ENCODE measurements around the gene EDC4.

The EDC4 gene

DNA sequence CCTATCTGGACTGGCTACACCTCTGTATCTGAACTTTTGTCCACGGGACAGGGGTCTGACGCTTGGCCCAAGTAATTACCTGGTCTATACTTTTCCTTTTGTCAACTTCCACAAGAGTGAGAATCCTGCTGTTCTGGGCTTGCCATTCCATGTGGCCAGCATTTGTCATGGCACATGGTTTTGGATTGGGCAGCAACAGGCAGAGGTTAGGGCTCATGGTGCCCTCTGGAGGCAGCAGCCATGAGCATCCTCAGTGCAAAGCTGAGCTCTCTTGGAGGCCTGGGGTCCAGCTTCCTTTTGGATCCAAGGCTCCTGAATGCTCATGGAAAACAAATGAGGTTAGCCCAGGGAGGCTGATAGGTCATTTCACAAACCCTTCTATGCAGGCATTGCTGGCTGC, 7.5 kb upstream of the EDC4 start:
- Histone ChIP-seq H3K36me3 (ENCODE audit: control insufficient read depth in 2 of 2, insufficient read depth in 2 of 2, low read length in 2 of 2) (peaks cover 8 to 26% of the 10 kb centered on the region in 2 donors), H3K27ac (ENCODE audit: low read length) (no peak overlapping the region), H3K9me3 (ENCODE audit: control insufficient read depth in 2 of 2, low read length in 2 of 2) (no peaks in the 10 kb centered on the region), H3K9ac (ENCODE audit: low read length in 2 of 2) (no peak overlapping the region), H3K27me3 (ENCODE audit: control insufficient read depth in 1 of 2, insufficient read depth in 2 of 2, low read length in 2 of 2) (no peaks in the 10 kb centered on the region), H3K4me1 (ENCODE audit: control insufficient read depth, insufficient read depth, low read length) (peaks cover 32% of the 10 kb centered on the region), H3K4me3 (ENCODE audit: low read length in 2 of 2) (no peak overlapping the region)

DNA sequence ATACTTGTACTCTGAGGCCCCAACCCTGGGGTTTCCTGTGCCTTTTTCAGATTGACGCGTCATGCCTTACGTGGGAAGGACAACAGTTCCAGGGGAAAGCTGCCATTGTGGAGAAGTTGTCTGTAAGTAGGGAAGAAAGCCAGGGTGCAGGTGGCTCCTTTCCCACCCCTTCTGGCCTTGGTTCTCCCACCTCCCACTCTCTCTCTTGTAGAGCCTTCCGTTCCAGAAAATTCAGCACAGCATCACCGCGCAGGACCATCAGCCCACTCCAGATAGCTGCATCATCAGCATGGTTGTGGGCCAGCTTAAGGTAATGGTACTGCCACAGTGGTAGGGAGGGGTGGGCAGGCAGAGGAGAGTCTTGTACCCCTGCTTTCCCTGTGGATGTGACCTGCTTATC, 4.6 kb upstream of the EDC4 start:
- Histone ChIP-seq H3K36me3 (ENCODE audit: control insufficient read depth in 2 of 2, insufficient read depth in 2 of 2, low read length in 2 of 2) (peaks cover 8 to 30% of the 10 kb centered on the region in 2 donors), H3K27ac (ENCODE audit: low read length) (no peak overlapping the region)

DNA sequence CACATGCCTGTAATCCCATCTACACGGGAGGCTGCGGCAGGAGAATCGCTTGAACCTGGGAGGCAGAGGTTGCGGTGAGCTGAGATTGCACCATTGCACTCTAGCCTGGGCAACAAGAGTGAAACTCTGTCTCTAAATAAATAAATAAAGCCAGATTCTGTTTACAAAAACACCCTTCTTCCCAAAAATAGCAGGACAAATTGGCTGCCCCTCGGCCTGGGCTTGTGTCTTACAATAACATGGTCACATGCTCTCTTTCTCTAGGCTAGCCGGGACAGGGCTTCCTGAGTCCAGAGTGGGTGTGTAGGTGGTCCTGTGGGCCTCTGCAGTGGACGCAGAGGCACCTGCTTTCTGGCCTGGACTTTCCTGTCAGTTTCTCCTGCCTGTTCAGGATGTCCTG, 3.2 kb upstream of the EDC4 start:
- Histone ChIP-seq H3K4me1 (ENCODE audit: control insufficient read depth, insufficient read depth, low read length) (peaks cover 20% of the 10 kb centered on the region), H3K27me3 (ENCODE audit: control insufficient read depth in 1 of 2, insufficient read depth in 2 of 2, low read length in 2 of 2) (no peaks in the 10 kb centered on the region), H3K9me3 (ENCODE audit: control insufficient read depth in 2 of 2, low read length in 2 of 2) (no peaks in the 10 kb centered on the region), H3K27ac (ENCODE audit: low read length) (no peak overlapping the region), H3K9ac (ENCODE audit: low read length in 2 of 2) (no peak overlapping the region), H3K36me3 (ENCODE audit: control insufficient read depth in 2 of 2, insufficient read depth in 2 of 2, low read length in 2 of 2) (peaks cover 8 to 30% of the 10 kb centered on the region in 2 donors), H3K4me3 (ENCODE audit: low read length in 2 of 2) (no peak overlapping the region)

More for the DNA sequence above, 4.6 kb upstream of the EDC4 start:
- Histone ChIP-seq H3K4me3 (ENCODE audit: low read length in 2 of 2) (no peak overlapping the region), H3K4me1 (ENCODE audit: control insufficient read depth, insufficient read depth, low read length) (peaks cover 19% of the 10 kb centered on the region), H3K27me3 (ENCODE audit: control insufficient read depth in 1 of 2, insufficient read depth in 2 of 2, low read length in 2 of 2) (no peaks in the 10 kb centered on the region), H3K9me3 (ENCODE audit: control insufficient read depth in 2 of 2, low read length in 2 of 2) (no peaks in the 10 kb centered on the region), H3K9ac (ENCODE audit: low read length in 2 of 2) (no peak overlapping the region)

GRCh38 chr16:67871256-67871655, 1.6 kb upstream of the EDC4 start:
- Histone ChIP-seq H3K9ac (ENCODE audit: low read length in 2 of 2) (no peak overlapping the region), H3K27ac (ENCODE audit: low read length) (no peak overlapping the region), H3K4me3 (ENCODE audit: low read length in 2 of 2) (no peak overlapping the region), H3K4me1 (ENCODE audit: control insufficient read depth, insufficient read depth, low read length) (peaks cover 29% of the 10 kb centered on the region), H3K9me3 (ENCODE audit: control insufficient read depth in 2 of 2, low read length in 2 of 2) (no peaks in the 10 kb centered on the region), H3K27me3 (ENCODE audit: control insufficient read depth in 1 of 2, insufficient read depth in 2 of 2, low read length in 2 of 2) (no peaks in the 10 kb centered on the region), H3K36me3 (ENCODE audit: control insufficient read depth in 2 of 2, insufficient read depth in 2 of 2, low read length in 2 of 2) (peaks cover 8 to 28% of the 10 kb centered on the region in 2 donors)

DNA sequence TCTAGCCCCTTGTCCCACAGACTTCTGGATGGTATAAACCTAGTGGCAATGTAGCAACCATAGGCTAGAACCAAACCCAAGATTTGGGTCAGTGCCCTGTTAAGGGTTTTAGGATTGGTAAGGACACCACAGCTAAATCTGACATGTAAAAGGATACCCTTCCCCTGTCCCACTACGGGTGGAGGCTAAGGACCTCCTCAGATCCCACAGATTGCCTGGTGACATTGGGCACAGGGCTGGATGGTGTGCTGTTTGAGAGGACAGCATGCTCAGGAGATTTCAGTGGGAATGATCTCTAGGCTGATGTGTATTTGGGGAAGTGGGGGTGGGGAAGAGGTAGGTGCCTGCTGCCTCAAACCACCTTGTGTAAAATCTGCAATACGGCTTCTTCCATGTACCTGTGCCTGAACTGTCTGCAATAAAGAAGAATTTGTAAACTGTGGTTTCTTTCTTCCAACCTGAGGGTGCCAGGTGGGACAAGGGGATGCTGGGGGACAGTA, 671 bp upstream of the EDC4 start:
- peaks cover 17 to 37% of the 10 kb centered on the region in 2 donors for H3K36me3 ChIP-seq (ENCODE audit: control insufficient read depth in 2 of 2, insufficient read depth in 2 of 2, low read length in 2 of 2)
- H3K9ac ChIP-seq (ENCODE audit: low read length in 2 of 2): peak overlapping the region; percentile 90 to 92
- peak overlapping the region; percentile 70 for H3K27ac ChIP-seq (ENCODE audit: low read length)
- no peaks in the 10 kb centered on the region for H3K9me3 ChIP-seq (ENCODE audit: control insufficient read depth in 2 of 2, low read length in 2 of 2)
- H3K4me3 ChIP-seq (ENCODE audit: low read length in 2 of 2): peak overlapping the region; percentile 83 to 93
- no peaks in the 10 kb centered on the region for H3K27me3 ChIP-seq (ENCODE audit: control insufficient read depth in 1 of 2, insufficient read depth in 2 of 2, low read length in 2 of 2)
- peaks cover 29% of the 10 kb centered on the region for H3K4me1 ChIP-seq (ENCODE audit: control insufficient read depth, insufficient read depth, low read length)

DNA sequence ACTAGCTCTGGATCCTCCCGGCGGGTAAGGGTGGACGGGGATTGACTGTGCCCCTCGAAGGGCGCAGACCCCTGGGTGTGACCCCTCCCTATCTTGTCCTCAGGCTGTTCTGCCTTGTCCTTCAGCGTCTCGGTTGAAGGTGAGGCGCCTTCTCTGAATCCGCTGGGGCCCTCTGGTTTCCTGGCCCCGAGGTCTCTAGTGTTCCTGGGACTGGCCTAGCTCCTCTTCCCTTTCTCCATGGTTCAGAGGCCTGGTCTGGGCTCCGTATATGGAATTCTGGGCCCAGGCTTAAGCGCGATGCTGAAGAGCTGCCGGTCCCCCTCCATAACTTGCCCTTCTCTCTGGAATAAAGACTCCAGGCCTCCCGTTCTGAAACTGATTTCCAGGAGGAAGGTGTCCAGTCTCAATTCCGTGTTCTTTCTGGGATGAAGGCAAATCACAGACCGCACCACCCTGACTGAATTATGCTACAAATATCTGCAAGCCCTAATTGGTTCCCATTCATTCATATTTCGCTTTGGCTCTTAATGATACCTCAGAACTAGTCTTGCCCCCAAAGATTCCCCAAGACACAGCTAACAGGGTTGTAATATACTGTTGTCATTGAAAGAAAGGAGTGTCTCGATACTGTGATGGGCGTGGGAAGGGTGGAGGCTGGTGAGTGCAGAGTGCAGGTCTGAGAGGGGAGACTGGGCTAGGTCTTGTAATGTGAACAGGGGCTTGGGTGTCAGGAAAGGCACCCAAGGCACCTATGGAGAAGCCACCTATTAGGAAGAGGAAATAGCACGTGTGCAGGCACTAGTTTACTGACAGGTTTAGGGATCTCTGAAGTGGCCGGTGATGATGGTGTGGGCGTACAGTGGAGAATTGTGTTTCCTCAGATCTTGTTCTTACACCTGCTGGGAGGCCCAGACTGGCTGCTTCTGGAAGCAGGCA, 851 bp downstream of the EDC4 start:
- Histone ChIP-seq H3K9ac (ENCODE audit: low read length in 2 of 2) (peak overlapping the region; percentile 90 to 92), H3K9me3 (ENCODE audit: control insufficient read depth in 2 of 2, low read length in 2 of 2) (no peaks in the 10 kb centered on the region), H3K36me3 (ENCODE audit: control insufficient read depth in 2 of 2, insufficient read depth in 2 of 2, low read length in 2 of 2) (peaks cover 32 to 39% of the 10 kb centered on the region in 2 donors), H3K27ac (ENCODE audit: low read length) (peak overlapping the region; percentile 70), H3K4me1 (ENCODE audit: control insufficient read depth, insufficient read depth, low read length) (peaks cover 29% of the 10 kb centered on the region), H3K4me3 (ENCODE audit: low read length in 2 of 2) (peak overlapping the region; percentile 83 to 93), H3K27me3 (ENCODE audit: control insufficient read depth in 1 of 2, insufficient read depth in 2 of 2, low read length in 2 of 2) (no peaks in the 10 kb centered on the region)

- Histone ChIP-seq H3K9me3 (ENCODE audit: control insufficient read depth in 2 of 2, low read length in 2 of 2) (no peaks in the 10 kb centered on the region), H3K4me1 (ENCODE audit: control insufficient read depth, insufficient read depth, low read length) (peaks cover 29% of the 10 kb centered on the region), H3K4me3 (ENCODE audit: low read length in 2 of 2) (peak overlapping the region; percentile 83 to 93), H3K27me3 (ENCODE audit: control insufficient read depth in 1 of 2, insufficient read depth in 2 of 2, low read length in 2 of 2) (no peaks in the 10 kb centered on the region), H3K27ac (ENCODE audit: low read length) (no peak overlapping the region), H3K36me3 (ENCODE audit: control insufficient read depth in 2 of 2, insufficient read depth in 2 of 2, low read length in 2 of 2) (peaks cover 39 to 43% of the 10 kb centered on the region in 2 donors), H3K9ac (ENCODE audit: low read length in 2 of 2) (peak overlapping the region; percentile 90 to 92)
Observed at GRCh38 chr16:67874372-67874771, 1.5 kb downstream of the EDC4 start.

- H3K4me1 ChIP-seq (ENCODE audit: control insufficient read depth, insufficient read depth, low read length): peaks cover 29% of the 10 kb centered on the region
- no peaks in the 10 kb centered on the region for H3K9me3 ChIP-seq (ENCODE audit: control insufficient read depth in 2 of 2, low read length in 2 of 2)
- no peaks in the 10 kb centered on the region for H3K27me3 ChIP-seq (ENCODE audit: control insufficient read depth in 1 of 2, insufficient read depth in 2 of 2, low read length in 2 of 2)
- peaks cover 58 to 63% of the 10 kb centered on the region in 2 donors for H3K36me3 ChIP-seq (ENCODE audit: control insufficient read depth in 2 of 2, insufficient read depth in 2 of 2, low read length in 2 of 2)
- no peak overlapping the region for H3K4me3 ChIP-seq (ENCODE audit: low read length in 2 of 2)
- no peak overlapping the region for H3K27ac ChIP-seq (ENCODE audit: low read length)
- H3K9ac ChIP-seq (ENCODE audit: low read length in 2 of 2): no peak overlapping the region
Observed at GRCh38 chr16:67877064-67877463, 4.2 kb downstream of the EDC4 start.

- Histone ChIP-seq H3K36me3 (ENCODE audit: control insufficient read depth in 2 of 2, insufficient read depth in 2 of 2, low read length in 2 of 2) (peaks cover 70 to 75% of the 10 kb centered on the region in 2 donors), H3K4me3 (ENCODE audit: low read length in 2 of 2) (no peak overlapping the region), H3K27ac (ENCODE audit: low read length) (no peak overlapping the region), H3K9me3 (ENCODE audit: control insufficient read depth in 2 of 2, low read length in 2 of 2) (no peaks in the 10 kb centered on the region), H3K27me3 (ENCODE audit: control insufficient read depth in 1 of 2, insufficient read depth in 2 of 2, low read length in 2 of 2) (no peaks in the 10 kb centered on the region), H3K9ac (ENCODE audit: low read length in 2 of 2) (no peak overlapping the region), H3K4me1 (ENCODE audit: control insufficient read depth, insufficient read depth, low read length) (peaks cover 24% of the 10 kb centered on the region)
Observed at GRCh38 chr16:67878232-67878631, 5.4 kb downstream of the EDC4 start.

DNA sequence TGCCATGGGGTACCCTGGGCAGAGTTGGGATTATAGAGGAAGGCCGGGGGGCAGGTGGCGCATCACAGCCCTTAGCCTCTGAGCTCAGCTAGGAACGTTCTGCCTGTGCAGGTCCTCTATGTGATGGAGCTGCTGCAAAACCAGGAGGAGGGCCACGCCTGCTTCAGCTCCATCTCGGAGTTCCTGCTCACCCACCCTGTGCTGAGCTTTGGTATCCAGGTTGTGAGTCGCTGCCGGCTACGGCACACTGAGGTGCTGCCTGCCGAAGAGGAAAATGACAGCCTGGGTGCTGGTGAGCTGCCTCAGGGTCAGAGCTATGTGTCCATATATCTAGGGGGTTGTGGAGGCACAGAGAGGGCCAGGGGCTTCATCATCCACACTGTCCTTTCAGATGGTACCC, 6.0 kb downstream of the EDC4 start:
- Histone ChIP-seq H3K9me3 (ENCODE audit: control insufficient read depth in 2 of 2, low read length in 2 of 2) (no peaks in the 10 kb centered on the region), H3K27me3 (ENCODE audit: control insufficient read depth in 1 of 2, insufficient read depth in 2 of 2, low read length in 2 of 2) (no peaks in the 10 kb centered on the region), H3K27ac (ENCODE audit: low read length) (no peak overlapping the region), H3K36me3 (ENCODE audit: control insufficient read depth in 2 of 2, insufficient read depth in 2 of 2, low read length in 2 of 2) (peaks cover 74 to 79% of the 10 kb centered on the region in 2 donors), H3K9ac (ENCODE audit: low read length in 2 of 2) (no peak overlapping the region), H3K4me1 (ENCODE audit: control insufficient read depth, insufficient read depth, low read length) (peaks cover 20% of the 10 kb centered on the region), H3K4me3 (ENCODE audit: low read length in 2 of 2) (no peak overlapping the region)

DNA sequence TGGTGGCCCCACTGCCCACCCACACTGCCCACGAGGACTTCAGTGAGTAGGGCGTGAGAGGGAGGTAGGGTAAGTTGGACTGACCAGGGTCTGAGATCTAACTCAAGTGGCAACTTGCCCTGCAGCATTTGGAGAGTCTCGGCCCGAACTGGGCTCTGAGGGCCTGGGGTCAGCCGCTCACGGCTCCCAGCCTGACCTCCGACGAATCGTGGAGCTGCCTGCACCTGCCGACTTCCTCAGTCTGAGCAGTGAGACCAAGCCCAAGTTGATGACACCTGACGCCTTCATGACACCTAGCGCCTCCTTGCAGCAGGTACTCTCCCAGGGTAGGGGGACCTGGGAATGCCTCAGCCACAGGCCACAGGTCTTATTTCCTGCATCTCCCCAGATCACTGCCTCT, 6.6 kb downstream of the EDC4 start:
- peaks cover 74 to 79% of the 10 kb centered on the region in 2 donors for H3K36me3 ChIP-seq (ENCODE audit: control insufficient read depth in 2 of 2, insufficient read depth in 2 of 2, low read length in 2 of 2)

More for the DNA sequence above, 6.6 kb downstream of the EDC4 start:
- Histone ChIP-seq H3K4me1 (ENCODE audit: control insufficient read depth, insufficient read depth, low read length) (peaks cover 20% of the 10 kb centered on the region), H3K9ac (ENCODE audit: low read length in 2 of 2) (no peak overlapping the region), H3K27ac (ENCODE audit: low read length) (no peak overlapping the region), H3K27me3 (ENCODE audit: control insufficient read depth in 1 of 2, insufficient read depth in 2 of 2, low read length in 2 of 2) (no peaks in the 10 kb centered on the region), H3K4me3 (ENCODE audit: low read length in 2 of 2) (no peak overlapping the region), H3K9me3 (ENCODE audit: control insufficient read depth in 2 of 2, low read length in 2 of 2) (no peaks in the 10 kb centered on the region)
